PC-3 (cell line): ENCODE measurements around the gene TFDP1.

Source experiments
- CTCF ChIP-seq: fragments of 300-600 bp; sonication (generic); conservative IDR thresholded peaks from 2 replicates; pipeline ENCODE4 v1.5.1; 2017; ENCODE audit warnings: antibody characterized with exemption, low read depth, mild to moderate bottlenecking, low read length
- EZH2 ChIP-seq: fragments of 300-600 bp; sonication (generic); IDR thresholded peaks from one replicate; pipeline ENCODE4 v1.6.1; 2017; ENCODE audit warnings: antibody characterized with exemption, mild to moderate bottlenecking, low read length; ENCODE audit not compliant: unreplicated experiment
- EZH2phosphoT487 ChIP-seq: fragments of 300-600 bp; sonication (generic); IDR thresholded peaks from 2 replicates; pipeline ENCODE4 v1.6.1; 2018; ENCODE audit warnings: mild to moderate bottlenecking, antibody characterized with exemption, low read length, borderline replicate concordance

DNA sequence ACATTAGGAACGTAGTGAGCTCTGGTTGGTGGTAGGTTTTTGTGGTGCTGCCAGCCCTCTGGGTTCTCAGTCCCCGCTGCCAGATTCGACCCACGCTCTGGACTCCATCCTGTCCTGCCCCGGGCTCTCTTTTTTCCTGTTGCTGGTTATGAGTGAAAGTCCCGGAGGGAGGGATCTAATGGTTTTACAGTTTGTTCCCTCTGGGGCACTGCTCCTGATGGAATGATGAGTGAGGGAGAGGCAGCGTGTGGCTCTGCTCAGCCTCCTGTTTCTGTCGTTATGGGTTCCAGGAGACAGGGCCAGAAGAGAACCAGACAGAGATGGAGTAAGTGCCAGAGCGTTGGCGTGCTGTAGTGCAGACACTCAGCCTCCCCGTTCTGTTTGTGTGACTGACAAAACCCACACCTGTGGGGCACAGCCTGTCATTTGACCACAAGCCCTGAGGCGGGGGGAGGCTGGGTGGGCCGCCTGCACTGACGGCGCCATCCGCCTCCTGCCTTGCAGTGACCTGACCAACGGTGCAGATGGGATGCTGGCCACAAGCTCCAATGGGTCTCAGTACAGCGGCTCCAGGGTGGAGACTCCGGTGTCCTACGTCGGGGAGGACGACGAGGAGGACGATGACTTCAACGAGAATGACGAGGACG lies 55.2 kb downstream of the TFDP1 start:
- TF ChIP-seq EZH2: no peak
- TF ChIP-seq CTCF: no peak
- TF ChIP-seq EZH2phosphoT487: no peak
